ENCODE data around the gene PIEZO2. TPM values are rescaled to one million over a fixed set of nuclear protein-coding genes. Genes with fewer than 3 reads are reported as not detected.

The PIEZO2 gene
- total RNA-seq, 1 donor from 2014 or later = 50.1 TPM

DNA sequence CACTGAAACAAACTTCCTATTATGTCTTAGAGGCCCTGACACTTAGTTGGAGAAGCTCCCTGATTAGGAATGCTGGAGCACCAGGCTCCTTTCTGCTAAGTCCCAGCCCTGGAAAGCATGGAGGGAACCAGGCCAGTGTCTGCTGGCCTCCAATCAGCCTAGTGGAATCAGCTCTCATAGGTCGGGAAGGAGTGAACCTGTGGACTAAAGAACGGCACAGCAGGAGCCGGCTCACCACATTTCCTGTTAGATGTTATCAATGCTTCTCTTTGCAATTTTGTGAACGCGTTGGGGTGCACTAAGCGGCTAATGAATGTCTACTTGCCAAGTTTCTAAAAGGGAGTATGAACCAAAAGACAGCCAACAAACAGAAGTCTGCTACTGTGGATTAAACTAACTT is 326.9 kb downstream of the PIEZO2 start:
- peaks cover 27% of the 10 kb centered on the region for H3K36me3 Mint-ChIP-seq (ENCODE audit: unreplicated experiment)
- H3K9me3 Mint-ChIP-seq (ENCODE audit: unreplicated experiment) = peaks cover 1% of the 10 kb centered on the region
- TF ChIP-seq CTCF (IDR thresholded peaks at IDR 0.05; ENCODE audit: partially characterized antibody, unreplicated experiment) = no peak
- no peak overlapping the region for H3K27ac Mint-ChIP-seq (ENCODE audit: unreplicated experiment)
- H3K27me3 Mint-ChIP-seq (ENCODE audit: unreplicated experiment) = peaks cover 1% of the 10 kb centered on the region
- no peaks in the 10 kb centered on the region for H3K4me1 Mint-ChIP-seq (ENCODE audit: low read depth, unreplicated experiment)
- H3K4me3 Mint-ChIP-seq (ENCODE audit: unreplicated experiment) = no peak overlapping the region
- DNase-seq = no peak

- no peak for DNase-seq
- Mint-ChIP-seq H3K27ac (ENCODE audit: unreplicated experiment) (no peak overlapping the region), H3K4me3 (ENCODE audit: unreplicated experiment) (no peak overlapping the region), H3K9me3 (ENCODE audit: unreplicated experiment) (peaks cover 1% of the 10 kb centered on the region), H3K4me1 (ENCODE audit: low read depth, unreplicated experiment) (no peaks in the 10 kb centered on the region), H3K36me3 (ENCODE audit: unreplicated experiment) (peaks cover 20% of the 10 kb centered on the region), H3K27me3 (ENCODE audit: unreplicated experiment) (no peaks in the 10 kb centered on the region)
- TF ChIP-seq CTCF (IDR thresholded peaks at IDR 0.05; ENCODE audit: partially characterized antibody, unreplicated experiment) = no peak
Measured at GRCh38 chr18:10820681-10821080, 328.7 kb downstream of the PIEZO2 start.

GRCh38 chr18:10814336-10814735 is 335.0 kb downstream of the PIEZO2 start:
- Mint-ChIP-seq H3K27ac (ENCODE audit: unreplicated experiment) (no peak overlapping the region), H3K36me3 (ENCODE audit: unreplicated experiment) (no peaks in the 10 kb centered on the region), H3K9me3 (ENCODE audit: unreplicated experiment) (no peaks in the 10 kb centered on the region), H3K4me3 (ENCODE audit: unreplicated experiment) (no peak overlapping the region), H3K4me1 (ENCODE audit: low read depth, unreplicated experiment) (no peaks in the 10 kb centered on the region), H3K27me3 (ENCODE audit: unreplicated experiment) (peaks cover 7% of the 10 kb centered on the region)
- no peak for DNase-seq
- TF ChIP-seq CTCF (IDR thresholded peaks at IDR 0.05; ENCODE audit: partially characterized antibody, unreplicated experiment) = no peak

- DNase-seq = no peak
- H3K27ac Mint-ChIP-seq (ENCODE audit: unreplicated experiment) = no peak overlapping the region
- peaks cover 3% of the 10 kb centered on the region for H3K36me3 Mint-ChIP-seq (ENCODE audit: unreplicated experiment)
- no peaks in the 10 kb centered on the region for H3K4me1 Mint-ChIP-seq (ENCODE audit: low read depth, unreplicated experiment)
- no peaks in the 10 kb centered on the region for H3K9me3 Mint-ChIP-seq (ENCODE audit: unreplicated experiment)
- peaks cover 3% of the 10 kb centered on the region for H3K27me3 Mint-ChIP-seq (ENCODE audit: unreplicated experiment)
- no peak overlapping the region for H3K4me3 Mint-ChIP-seq (ENCODE audit: unreplicated experiment)
- no peak for TF ChIP-seq CTCF (IDR thresholded peaks at IDR 0.05; ENCODE audit: partially characterized antibody, unreplicated experiment)
Measured at GRCh38 chr18:10805587-10806118, 343.7 kb downstream of the PIEZO2 start.

DNA sequence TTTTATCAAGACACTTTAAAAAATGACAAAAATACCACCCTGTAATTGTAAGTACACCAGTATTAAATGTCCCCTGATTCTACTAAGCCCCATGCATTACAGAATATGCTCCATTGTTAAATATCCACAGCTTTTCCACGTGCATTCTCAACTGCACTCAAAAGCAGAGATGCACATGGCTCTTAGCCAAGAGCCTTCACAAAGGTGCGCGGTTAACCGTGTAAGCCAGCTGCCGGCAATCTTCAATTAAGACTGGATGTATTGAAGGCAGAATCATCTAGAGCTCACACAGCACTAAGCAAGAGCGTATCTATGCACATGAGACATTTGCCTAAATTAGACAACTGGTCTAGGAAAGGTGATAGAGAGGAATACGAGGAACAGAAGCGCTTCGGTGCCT is 345.2 kb downstream of the PIEZO2 start:
- H3K4me3 Mint-ChIP-seq (ENCODE audit: unreplicated experiment) = no peak overlapping the region
- no peaks in the 10 kb centered on the region for H3K27me3 Mint-ChIP-seq (ENCODE audit: unreplicated experiment)
- DNase-seq = no peak
- no peaks in the 10 kb centered on the region for H3K4me1 Mint-ChIP-seq (ENCODE audit: low read depth, unreplicated experiment)
- no peak for TF ChIP-seq CTCF (IDR thresholded peaks at IDR 0.05; ENCODE audit: partially characterized antibody, unreplicated experiment)
- no peak overlapping the region for H3K27ac Mint-ChIP-seq (ENCODE audit: unreplicated experiment)
- H3K36me3 Mint-ChIP-seq (ENCODE audit: unreplicated experiment) = peaks cover 3% of the 10 kb centered on the region
- no peaks in the 10 kb centered on the region for H3K9me3 Mint-ChIP-seq (ENCODE audit: unreplicated experiment)

Measured in glutamatergic neuron (in vitro differentiated cells).